Activated naive CD4-positive, alpha-beta T cell treated with anti-CD3 and anti-CD28 coated beads, Interleukin-2, amount 50 U/mL, for 72 hours (primary cell): Measurements from ENCODE around the gene SYN1. TPM values are rescaled to one million over a fixed set of nuclear protein-coding genes. Genes with fewer than 3 reads are reported as not detected.
A peak's percentile ranks its signal among the peaks of the same experiment; 100 is the strongest.

Source experiments
- ATAC-seq, 2 donors: fragments of 150-1000 bp; cut with Tn5 transposase; 2 replicates each; pipeline ENCODE4 v1.10.0; 2021; ENCODE audit warnings: mild to moderate bottlenecking in 2 of 2, moderate library complexity in 2 of 2
- DNase-seq, 2 donors: peaks; one replicate each; pipeline ENCODE4 v3.0.0; 2021 to 2022; ENCODE audit warnings: low spot score in 2 of 2
- H3K27ac Mint-ChIP-seq, 2 donors: one replicate each; pipeline ENCODE4 v1.8.0; 2022; ENCODE audit warnings: mild to moderate bottlenecking in 2 of 2, mixed read lengths in 2 of 2
- H3K36me3 Mint-ChIP-seq, 2 donors: one replicate each; pipeline ENCODE4 v1.8.0; 2022; ENCODE audit warnings: mixed read lengths in 2 of 2
- H3K9me3 Mint-ChIP-seq, 2 donors: one replicate each; pipeline ENCODE4 v1.8.0; 2022; ENCODE audit warnings: mixed read lengths in 2 of 2
- total RNA-seq, 2 donors: library from RNA; stranded (reverse); gene quantifications; one replicate each; pipeline ENCODE4 v1.2.3, GENCODE V29; 2022

SYN1 gene
- total RNA-seq, 2 donors from 2014 or later = 0.47 to 3.0 TPM

DNA sequence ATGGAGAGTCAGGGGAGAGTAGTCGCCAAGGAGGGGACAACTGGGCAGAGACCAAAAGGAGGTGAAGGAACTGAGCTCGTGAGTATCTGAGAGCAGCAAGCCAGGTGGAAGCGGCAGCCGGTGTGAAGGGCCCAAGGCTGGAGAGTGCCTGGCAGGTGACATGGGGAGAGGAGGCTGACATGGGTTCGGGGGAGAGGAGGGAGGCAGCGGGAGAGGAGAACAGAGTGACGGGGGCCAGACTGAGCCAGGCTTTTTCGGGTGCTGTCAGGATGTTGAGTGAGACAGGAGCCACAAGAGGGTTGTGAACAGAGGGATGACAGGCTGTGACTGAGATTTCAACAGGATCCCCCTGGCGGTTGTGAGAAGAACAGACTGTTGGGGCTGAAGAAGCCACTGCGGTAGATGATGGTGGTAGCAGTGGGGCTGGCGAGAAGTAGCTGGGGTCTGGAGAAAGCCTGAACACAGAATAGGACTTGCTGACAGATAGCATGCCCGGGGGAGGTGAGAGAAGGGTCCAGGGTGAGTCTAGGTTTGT is 25.0 kb upstream of the SYN1 start:
- ATAC-seq = no peak
- no peaks in the 10 kb centered on the region for H3K9me3 Mint-ChIP-seq
- peaks cover 27 to 32% of the 10 kb centered on the region in 2 donors for H3K36me3 Mint-ChIP-seq

DNA sequence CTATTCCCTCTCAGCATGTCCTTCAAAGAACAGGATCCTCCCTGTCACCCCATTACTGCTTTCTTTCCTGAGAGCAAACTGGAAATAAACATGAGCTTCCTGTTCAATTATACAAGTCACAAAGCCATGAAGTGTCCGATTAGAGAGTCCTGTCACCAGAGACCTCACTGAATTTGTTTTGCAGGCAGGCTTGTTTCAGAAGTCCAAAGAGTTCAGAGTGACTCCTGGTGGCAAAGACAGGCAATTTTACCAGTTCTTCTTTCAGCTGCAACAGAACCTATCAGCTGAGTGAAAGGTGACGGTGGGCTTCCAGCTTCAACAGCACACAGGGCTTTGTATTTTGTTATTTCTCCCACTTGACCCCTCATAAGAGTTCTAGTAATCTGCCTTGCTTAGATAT is 24.3 kb upstream of the SYN1 start:
- no peak for DNase-seq
- no peak for ATAC-seq
- Mint-ChIP-seq H3K9me3 (no peaks in the 10 kb centered on the region), H3K27ac (peak overlapping the region; percentile 42 to 50), H3K36me3 (peaks cover 23 to 31% of the 10 kb centered on the region in 2 donors)

More for the DNA sequence above, 25.0 kb upstream of the SYN1 start:
- peak overlapping the region; percentile 42 to 50 for H3K27ac Mint-ChIP-seq
- no peak for DNase-seq

DNA sequence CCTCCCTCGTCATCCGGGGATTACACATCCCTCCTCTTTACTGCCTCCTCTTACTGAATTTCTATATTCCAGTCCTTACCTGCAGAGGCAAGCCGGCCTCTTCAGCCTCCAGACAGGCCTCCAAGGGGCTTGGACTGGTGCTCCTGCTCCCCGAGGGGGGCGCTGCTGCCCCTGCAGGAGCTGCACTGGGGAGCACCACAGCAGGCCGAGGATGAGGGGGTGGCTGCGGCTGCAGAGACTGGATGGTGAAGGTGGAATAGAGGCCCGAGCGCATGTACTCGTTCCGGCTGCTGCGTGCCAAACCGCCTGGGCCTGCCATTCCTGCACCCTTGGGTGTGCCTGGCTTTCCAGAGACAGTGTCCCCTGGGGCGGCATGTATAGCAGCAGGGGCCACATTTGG is 19.2 kb upstream of the SYN1 start:
- Mint-ChIP-seq H3K9me3 (no peaks in the 10 kb centered on the region), H3K36me3 (peaks cover 16 to 48% of the 10 kb centered on the region in 2 donors), H3K27ac (peak overlapping the region in 1 of 2 donors; percentile 84)
- ATAC-seq (no peak), DNase-seq (no peak)

DNA sequence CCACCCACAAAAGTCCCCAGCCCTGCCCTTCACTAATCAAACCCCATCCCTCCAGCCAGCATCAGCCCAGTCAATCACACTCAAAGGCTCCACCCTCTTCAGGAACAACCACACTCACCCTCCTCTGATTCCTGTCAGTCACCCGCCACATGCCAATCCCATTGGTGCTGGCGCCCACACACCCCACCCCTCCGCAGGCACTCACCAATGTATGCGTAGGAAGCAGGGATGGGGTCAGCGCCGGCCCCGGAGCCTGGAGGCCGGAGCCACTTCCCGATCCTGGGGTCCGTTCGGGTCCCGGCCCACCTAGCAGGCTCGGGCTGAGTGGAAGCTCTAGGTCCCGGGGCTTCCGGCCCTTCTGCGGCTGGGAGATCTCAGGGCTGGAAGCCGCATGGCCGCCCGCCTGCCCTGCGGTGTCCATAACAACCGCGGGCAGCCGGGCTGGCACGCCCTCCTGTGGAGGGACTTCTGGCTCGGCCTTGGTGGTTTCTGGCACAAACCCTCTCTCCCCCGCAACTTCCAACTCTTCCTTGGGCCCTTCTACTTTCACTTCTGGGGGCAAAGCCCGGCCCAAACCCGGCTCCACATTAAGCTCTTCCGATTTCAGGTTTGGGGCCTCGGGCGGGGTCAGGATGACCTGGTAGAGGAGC is 18.0 kb upstream of the SYN1 start:
- Mint-ChIP-seq H3K36me3 (peaks cover 16 to 48% of the 10 kb centered on the region in 2 donors), H3K9me3 (no peaks in the 10 kb centered on the region), H3K27ac (peak overlapping the region in 1 of 2 donors; percentile 73)
- ATAC-seq = peak; percentile 51 to 66
- DNase-seq = peak in 1 of 2 donors; percentile 60

DNA sequence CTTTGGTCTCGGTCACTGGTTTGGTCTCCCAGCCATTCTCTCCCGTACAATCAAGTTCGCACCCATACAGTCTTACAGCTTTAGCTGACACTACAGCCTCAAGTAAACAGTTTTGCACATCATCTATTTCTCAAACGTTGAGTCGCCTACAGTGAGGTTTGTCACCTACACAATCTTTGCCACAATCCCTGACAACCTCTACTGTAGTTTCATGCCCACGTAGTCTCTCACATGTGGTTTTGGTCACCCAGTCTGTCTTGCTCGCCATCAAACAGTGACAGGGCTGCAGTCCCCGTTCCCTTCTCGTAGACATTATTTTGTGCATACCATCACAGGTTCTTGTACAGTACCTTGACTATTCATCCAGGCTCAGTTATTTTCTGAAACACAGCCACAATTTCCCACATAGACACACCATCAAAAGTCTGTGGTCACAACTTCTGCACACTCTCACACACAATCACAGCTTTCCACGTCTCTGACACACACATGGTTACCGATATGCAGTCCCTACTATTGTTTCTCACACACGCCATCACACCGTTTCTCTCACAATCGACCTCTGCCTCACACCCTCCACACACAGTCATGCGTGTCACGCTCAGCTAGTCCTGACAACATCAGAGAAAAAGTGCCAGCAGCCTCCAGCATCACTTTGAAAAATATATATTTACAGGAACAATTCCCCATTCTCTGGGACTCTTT is 15.4 kb upstream of the SYN1 start:
- Mint-ChIP-seq H3K36me3 (peaks cover 12 to 37% of the 10 kb centered on the region in 2 donors), H3K27ac (no peak overlapping the region), H3K9me3 (no peaks in the 10 kb centered on the region)
- DNase-seq (no peak), ATAC-seq (peak; percentile 75 to 80)

DNA sequence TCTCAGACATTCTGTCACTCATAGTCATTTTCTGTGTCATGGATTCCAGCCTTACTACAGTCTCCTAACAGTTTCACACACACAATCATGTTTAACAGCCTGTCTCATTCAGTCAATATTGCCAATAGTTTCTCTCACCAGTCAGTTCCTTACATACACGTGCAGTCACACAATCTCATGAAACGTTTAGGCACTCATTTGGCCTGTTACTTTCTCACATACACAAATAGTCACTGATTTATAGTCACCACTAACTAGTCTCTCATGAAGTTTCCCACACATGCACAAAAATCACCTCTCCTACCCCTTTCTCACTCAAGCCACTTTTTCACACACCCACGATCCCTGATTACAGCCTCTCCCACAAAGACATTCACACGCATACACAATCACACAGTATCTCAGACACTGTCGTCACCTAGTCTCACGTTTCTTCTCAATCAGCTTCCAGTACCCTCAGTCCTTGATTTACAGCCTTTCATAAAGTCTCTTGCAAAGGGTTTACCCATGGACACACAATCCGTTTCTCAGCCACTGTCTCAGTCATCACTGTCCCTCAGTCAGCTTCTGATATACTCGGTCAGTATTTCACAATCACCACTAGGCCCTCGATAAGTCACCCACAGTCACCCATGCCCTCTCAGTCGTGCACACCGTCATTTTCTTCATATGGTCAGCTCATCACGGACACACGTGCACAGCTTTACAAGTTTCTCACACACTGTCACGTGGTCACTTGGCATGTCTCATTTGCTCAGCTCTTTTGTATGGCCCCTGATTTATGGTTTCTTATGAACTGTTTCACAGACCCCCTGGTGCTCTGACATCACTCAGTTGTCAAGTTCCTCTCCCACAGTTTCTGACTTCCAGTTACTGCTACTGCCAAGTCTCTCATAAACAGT is 14.3 kb upstream of the SYN1 start:
- DNase-seq (no peak), ATAC-seq (no peak)
- H3K36me3 Mint-ChIP-seq = peaks cover 6 to 28% of the 10 kb centered on the region in 2 donors
- H3K27ac Mint-ChIP-seq = no peak overlapping the region
- no peaks in the 10 kb centered on the region for H3K9me3 Mint-ChIP-seq

DNA sequence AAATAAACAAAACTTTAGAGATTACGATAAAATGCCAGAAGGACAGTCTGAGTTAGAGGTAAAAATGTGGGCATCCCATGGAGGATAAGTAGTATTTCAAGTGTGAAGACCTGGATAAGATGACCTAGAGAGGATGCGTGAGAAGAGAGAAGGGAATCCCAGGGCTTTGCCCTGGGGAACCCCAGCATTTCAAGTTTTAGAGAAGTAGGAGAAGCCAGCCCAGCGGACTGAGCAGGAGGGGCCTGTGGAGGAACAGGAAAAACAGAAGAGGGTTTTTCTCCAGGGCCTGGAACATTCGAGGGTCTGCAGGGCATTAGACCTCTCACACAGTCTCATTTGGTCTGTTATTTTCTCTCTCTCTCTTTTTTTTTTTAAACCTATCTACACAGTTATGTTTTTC is 13.0 kb upstream of the SYN1 start:
- no peak overlapping the region for H3K27ac Mint-ChIP-seq
- no peak for ATAC-seq
- DNase-seq = no peak

DNA sequence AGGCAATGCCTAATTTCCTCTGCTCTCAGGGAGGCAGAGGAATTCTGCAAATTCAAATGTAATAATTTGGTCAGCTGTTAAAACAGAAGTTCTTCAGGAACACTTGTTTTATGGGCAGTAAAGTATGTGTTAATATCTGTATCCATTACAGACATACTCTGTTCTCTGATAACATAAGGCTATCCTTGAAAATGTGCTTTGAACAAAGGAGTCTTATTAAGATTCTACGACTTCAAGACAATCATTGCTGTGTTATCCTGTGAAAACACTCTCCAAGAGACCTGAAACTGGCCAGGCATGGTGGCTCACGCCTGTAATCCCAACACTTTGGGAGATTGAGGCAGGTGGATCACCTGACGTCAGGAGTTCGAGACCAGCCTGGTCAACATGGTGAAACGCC is 12.0 kb upstream of the SYN1 start:
- DNase-seq (no peak), ATAC-seq (no peak)
- no peak overlapping the region for H3K27ac Mint-ChIP-seq
- H3K9me3 Mint-ChIP-seq = no peaks in the 10 kb centered on the region
- peaks cover 0 to 7% of the 10 kb centered on the region in 2 donors for H3K36me3 Mint-ChIP-seq

More for the DNA sequence above, 13.0 kb upstream of the SYN1 start:
- Mint-ChIP-seq H3K9me3 (no peaks in the 10 kb centered on the region), H3K36me3 (peaks cover 6 to 16% of the 10 kb centered on the region in 2 donors)

DNA sequence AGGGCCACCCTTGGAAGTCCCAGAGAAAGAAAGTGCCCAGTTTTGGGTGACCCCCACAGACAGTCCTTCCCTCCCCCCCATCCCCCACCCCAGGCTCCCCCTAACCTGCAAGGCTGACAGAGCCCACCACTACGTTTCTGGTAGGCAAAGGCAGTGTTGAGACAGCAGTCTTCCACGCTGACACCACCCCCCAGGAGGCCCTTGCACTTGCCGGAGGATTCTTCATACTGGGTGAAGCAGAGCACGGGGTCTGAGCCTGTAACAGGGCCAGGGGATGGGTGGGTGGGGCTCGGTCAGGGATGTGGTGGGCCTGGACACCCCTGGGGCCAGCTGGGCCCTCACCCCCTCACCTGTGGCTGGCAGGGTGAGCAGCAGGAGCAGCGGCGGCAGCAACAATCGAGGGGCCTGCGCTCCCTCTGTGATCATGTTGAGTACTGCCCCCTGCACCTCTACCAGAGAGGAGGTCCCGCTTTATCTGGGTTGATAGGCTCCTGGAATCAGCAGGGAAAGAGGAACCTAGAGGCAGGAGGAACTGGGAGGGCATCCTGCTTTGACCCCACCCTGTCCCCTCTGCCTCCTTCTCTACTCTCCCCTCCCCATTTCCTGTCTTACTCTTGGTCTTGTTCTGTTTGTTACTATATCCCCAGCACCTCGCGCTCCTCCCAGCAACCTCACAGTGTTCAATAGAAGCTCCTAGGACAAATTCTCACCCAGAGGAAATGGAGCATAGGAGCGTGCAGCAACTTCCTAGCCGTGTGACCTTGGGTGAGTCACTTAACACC is 10.0 kb upstream of the SYN1 start, which contains the start of gene CFP:
TSS of gene CFP (minus strand) at position 512 of the 782 bp plus-strand sequence. CDS start at position 426, 86 bp downstream.
- ATAC-seq (peak; percentile 60 to 61), DNase-seq (no peak)
- H3K9me3 Mint-ChIP-seq = no peaks in the 10 kb centered on the region
- H3K27ac Mint-ChIP-seq = peak within 1 kb of the TSS; percentile 88 to 91
- no peaks in the 10 kb centered on the region for H3K36me3 Mint-ChIP-seq

DNA sequence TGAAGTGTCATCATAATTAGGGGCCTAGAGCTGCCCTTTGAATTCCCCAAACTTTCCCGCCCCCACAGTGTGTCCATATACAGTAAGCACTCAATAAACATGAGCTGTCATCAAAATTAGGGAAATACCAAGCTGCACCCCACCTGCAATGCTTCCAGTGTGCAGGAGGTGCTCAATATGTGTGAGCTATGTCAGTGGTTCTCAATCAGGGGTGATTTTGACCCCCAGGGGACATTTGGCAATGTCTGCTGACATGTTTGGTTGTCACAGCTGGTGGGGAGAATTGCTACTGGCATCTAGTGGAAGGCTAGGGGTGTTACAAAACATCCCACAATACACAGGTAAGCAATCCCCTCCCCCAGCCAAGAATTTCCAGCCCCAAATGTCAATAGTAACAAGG is 9.3 kb upstream of the SYN1 start:
- no peaks in the 10 kb centered on the region for H3K9me3 Mint-ChIP-seq
- DNase-seq (no peak), ATAC-seq (peak in 1 of 2 donors; percentile 29)
- peak overlapping the region; percentile 9 to 88 for H3K27ac Mint-ChIP-seq
- no peaks in the 10 kb centered on the region for H3K36me3 Mint-ChIP-seq

DNA sequence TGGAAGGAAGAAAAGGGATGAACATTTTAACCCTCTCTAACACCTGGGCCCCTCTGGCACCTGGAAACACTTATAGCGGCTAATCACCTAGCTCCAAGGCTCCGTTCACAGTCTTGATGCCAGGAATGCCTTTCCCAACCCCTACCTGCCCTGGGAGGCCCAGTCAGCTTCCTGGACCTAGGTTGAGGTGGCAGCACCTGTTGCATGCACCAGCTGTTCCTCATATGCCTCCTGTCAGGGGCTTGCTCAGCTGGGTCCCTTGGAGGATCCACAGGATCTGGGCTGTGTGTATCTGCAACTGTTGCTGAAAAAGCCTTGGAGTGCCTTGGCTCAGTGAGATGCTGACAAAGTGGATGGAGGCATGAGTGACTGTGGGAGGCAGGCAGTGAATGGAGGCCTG is 5.7 kb upstream of the SYN1 start:
- H3K27ac Mint-ChIP-seq = no peak overlapping the region
- ATAC-seq = no peak
- H3K9me3 Mint-ChIP-seq = no peaks in the 10 kb centered on the region
- no peak for DNase-seq
- no peaks in the 10 kb centered on the region for H3K36me3 Mint-ChIP-seq

DNA sequence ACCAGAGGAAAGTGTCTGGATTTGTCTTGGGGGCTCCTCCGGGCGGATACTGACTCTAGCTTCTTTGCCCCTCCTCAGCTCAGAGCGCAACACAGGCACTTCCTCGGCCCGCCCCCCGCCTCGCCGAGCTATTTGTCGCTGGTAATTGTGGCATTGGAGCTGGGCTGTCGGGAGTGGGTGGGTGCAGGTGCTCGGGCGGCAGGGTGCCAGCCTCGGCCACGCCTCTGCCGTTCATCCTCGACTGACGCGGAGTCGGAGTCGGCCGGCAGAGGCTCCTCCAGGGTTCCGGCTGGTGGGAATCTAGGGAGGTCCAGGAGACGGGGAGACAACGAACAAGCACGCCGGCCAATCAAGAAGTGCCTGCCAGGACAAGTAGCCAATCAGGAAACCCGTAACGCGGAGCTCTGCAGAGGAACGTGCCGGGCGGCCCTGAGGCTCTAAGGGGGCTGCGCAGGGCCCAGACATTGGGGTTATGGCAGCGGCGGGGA is 3.9 kb upstream of the SYN1 start:
- ATAC-seq = peak; percentile 42 to 69
- no peak for DNase-seq
- no peaks in the 10 kb centered on the region for H3K9me3 Mint-ChIP-seq
- no peak overlapping the region for H3K27ac Mint-ChIP-seq
- no peaks in the 10 kb centered on the region for H3K36me3 Mint-ChIP-seq

DNA sequence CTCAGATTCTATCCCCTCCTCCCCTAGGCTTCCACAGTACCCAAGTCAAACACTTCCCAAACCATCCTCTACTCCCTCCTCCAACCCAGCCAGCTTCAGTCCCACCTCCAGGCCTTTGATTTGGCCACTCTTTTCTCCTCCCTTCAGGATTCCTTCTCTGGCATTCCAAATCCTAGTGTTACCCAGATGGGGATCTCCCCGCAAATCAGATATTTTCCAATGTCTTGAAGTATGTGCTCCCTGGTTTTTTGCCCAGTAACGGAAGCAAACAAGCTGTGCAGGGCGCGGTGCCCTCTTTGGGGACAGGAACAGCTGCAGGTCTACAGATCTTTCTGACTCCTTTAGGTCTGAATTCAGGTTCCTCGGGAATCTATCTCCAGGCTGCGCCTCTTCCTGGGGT is 2.2 kb upstream of the SYN1 start:
- no peak for ATAC-seq
- H3K27ac Mint-ChIP-seq = no peak overlapping the region

DNA sequence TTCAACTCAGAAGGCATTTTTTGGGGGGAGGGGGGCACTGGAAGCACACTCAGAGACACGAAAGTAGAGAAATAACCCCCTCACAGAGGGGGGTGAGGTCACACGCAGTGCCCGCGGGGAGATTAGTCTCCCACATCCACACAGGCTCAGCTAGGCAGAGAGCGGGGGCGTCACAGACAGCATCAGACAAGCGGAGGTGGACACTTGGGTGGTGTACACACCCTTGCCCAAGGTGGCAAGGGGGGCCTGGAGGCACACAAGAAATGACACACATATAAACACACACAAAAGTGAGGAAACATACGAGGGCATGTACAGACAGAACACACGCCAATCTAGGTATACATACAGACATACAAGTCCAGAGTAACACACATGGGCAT is 637 bp upstream of the SYN1 start:
- Mint-ChIP-seq H3K36me3 (no peaks in the 10 kb centered on the region), H3K27ac (peak overlapping the region in 1 of 2 donors; percentile 75), H3K9me3 (no peaks in the 10 kb centered on the region)
- no peak for DNase-seq
- ATAC-seq = peak in 1 of 2 donors; percentile 8

More for the DNA sequence above, 2.2 kb upstream of the SYN1 start:
- Mint-ChIP-seq H3K36me3 (no peaks in the 10 kb centered on the region), H3K9me3 (no peaks in the 10 kb centered on the region)
- no peak for DNase-seq

DNA sequence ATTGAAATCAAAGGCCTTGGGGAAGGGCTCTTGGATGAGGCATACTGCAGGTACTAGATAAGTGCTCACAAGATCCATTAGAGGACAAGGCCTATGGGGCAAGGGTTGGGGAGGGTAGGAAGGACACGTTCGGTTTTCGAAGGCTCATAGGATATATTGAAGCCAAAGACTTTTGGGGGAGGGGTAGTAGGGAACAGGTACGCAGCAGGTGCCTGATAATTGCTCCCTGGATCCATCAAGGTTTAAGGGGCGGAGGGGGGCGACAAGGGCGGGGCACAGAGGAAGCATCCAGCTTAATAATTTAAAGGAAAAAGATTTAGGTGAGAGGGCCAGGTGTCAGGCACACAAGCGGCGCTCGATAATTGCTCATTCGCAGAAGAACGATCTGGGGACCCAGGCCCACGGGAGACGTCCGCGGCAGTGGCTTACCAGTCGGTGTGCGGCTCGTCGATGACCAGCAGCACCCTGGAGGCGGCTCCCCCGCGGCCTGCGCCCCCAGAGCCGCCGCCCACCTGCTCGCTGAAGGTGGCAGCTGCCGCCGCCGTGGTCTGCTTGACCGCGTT is 653 bp downstream of the SYN1 start:
- Mint-ChIP-seq H3K9me3 (no peaks in the 10 kb centered on the region), H3K36me3 (no peaks in the 10 kb centered on the region), H3K27ac (no peak overlapping the region)
- no peak for DNase-seq
- no peak for ATAC-seq

DNA sequence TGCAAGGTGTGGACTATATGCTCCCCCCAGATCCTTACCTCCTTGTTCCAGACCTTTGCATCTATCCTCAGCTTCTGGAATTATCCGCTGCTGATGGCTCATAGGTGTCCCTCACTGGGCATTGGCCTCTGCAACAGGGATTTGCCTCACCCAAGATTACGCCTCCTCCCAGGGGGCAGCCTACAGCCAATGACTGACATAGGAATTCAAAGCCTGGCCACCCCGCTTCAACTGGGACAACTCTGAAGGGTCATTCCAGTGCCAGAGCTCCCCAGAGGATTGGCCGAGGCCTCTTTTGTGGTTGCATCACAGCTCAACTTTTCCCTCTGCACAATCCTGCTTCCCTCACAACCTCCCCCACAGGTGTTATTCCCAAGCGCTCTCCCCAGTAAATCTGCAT is 5.0 kb downstream of the SYN1 start:
- DNase-seq (no peak), ATAC-seq (no peak)
- Mint-ChIP-seq H3K27ac (no peak overlapping the region), H3K9me3 (no peaks in the 10 kb centered on the region), H3K36me3 (no peaks in the 10 kb centered on the region)
